ENCODE data around the gene AJAP1. TPM values are rescaled to one million over a fixed set of nuclear protein-coding genes. Genes with fewer than 3 reads are reported as not detected.

AJAP1 gene
- total RNA-seq, 1 experiment from 2014 or later, result not detected

GRCh38 chr1:4689941-4690635 is 35.7 kb downstream of the AJAP1 start:
- no peak overlapping the region for H3K9ac ChIP-seq (ENCODE audit: low read length)
- H4K20me1 ChIP-seq (ENCODE audit: insufficient read depth), result no peaks in the 10 kb centered on the region
- intact Hi-C loops (cut with micrococcal nuclease), result no loop called here
- no peaks in the 10 kb centered on the region for H3K9me2 ChIP-seq (ENCODE audit: insufficient read depth)
- BruUV-seq (replicated peaks), result no TSS peak
- no peaks in the 10 kb centered on the region; a peak in 1 of 4 replicates for H3K9me3 ChIP-seq (ENCODE audit: control insufficient read depth in 1 of 2, insufficient read depth in 1 of 2, low read depth in 1 of 2, low read length in 2 of 2)
- DNase-seq (ENCODE audit: low read depth, low spot score), result no peak
- H3K36me3 ChIP-seq (ENCODE audit: control insufficient read depth in 1 of 2, insufficient read depth in 2 of 2, low read length in 2 of 2), result no peaks in the 10 kb centered on the region
- ChIA-PET POLR2A (no interaction called here), RAD21 (ENCODE audit: low non-redundant PET in 1 of 2, low total read pairs in 2 of 2, uncharacterized antibody in 2 of 2, unreplicated experiment in 2 of 2) (no interaction called here), CTCF (no interaction called here)
- no peak overlapping the region for H3K4me2 ChIP-seq (ENCODE audit: low read length)
- H2AFZ ChIP-seq (ENCODE audit: low read depth, low read length, poor library complexity, severe bottlenecking), result no peak overlapping the region
- no peak for ATAC-seq
- TF ChIP-seq YY1 (IDR thresholded peaks at IDR 0.05; ENCODE audit: extremely low read depth, insufficient replicate concordance, low read depth, low read length), result no peak
- TF ChIP-seq SRF (IDR thresholded peaks at IDR 0.05; ENCODE audit: low read depth), result no peak
- no peak for TF ChIP-seq ATF3 (IDR thresholded peaks at IDR 0.05)
- TF ChIP-seq REST (IDR thresholded peaks at IDR 0.05; ENCODE audit: low read depth), result no peak
- TF ChIP-seq RAD21 (IDR thresholded peaks at IDR 0.05; ENCODE audit: low read depth), result no peak
- TF ChIP-seq ZFX (IDR thresholded peaks at IDR 0.05), result no peak
- TF ChIP-seq TCF7L2 (IDR thresholded peaks at IDR 0.05; ENCODE audit: borderline replicate concordance, extremely low read depth, insufficient read depth, insufficient read length), result no peak
- no peak for TF ChIP-seq CTCF (IDR thresholded peaks at IDR 0.05 in 2 of 3, conservative IDR thresholded peaks at IDR 0.05 in 1 of 3; ENCODE audit: borderline replicate concordance in 1 of 3, insufficient read depth in 1 of 3, low read depth in 2 of 3, low read length in 2 of 3)
- no peak for TF ChIP-seq CEBPB (IDR thresholded peaks at IDR 0.05; ENCODE audit: low read depth)
- no peak for TF ChIP-seq POLR2AphosphoS5 (IDR thresholded peaks at IDR 0.05; ENCODE audit: low read depth, low read length)
- TF ChIP-seq MAX (IDR thresholded peaks at IDR 0.05), result no peak
- TF ChIP-seq JUND (IDR thresholded peaks at IDR 0.05), result no peak
- TF ChIP-seq POLR2A (IDR thresholded peaks at IDR 0.05; ENCODE audit: borderline replicate concordance, extremely low read depth, insufficient read depth, insufficient read length), result no peak
- TF ChIP-seq FOSL1 (IDR thresholded peaks at IDR 0.05; ENCODE audit: low read depth), result no peak
- no peak for TF ChIP-seq SP1 (IDR thresholded peaks at IDR 0.05; ENCODE audit: low read depth)
- no peak for TF ChIP-seq EZH2 (IDR thresholded peaks at IDR 0.05)
- no peaks in the 10 kb centered on the region for H3K79me2 ChIP-seq (ENCODE audit: insufficient read depth, low read length)
- H3K4me1 ChIP-seq (ENCODE audit: control insufficient read depth in 1 of 2, insufficient read depth in 2 of 2, low read length in 2 of 2), result no peaks in the 10 kb centered on the region
- H3K4me3 ChIP-seq (replicated peaks in 1 of 2; ENCODE audit: low read depth in 1 of 2, low read length in 2 of 2), result no peak overlapping the region
- H3K27ac ChIP-seq (ENCODE audit: low read depth, low read length), result no peak overlapping the region
- no peaks in the 10 kb centered on the region for H3K27me3 ChIP-seq (ENCODE audit: insufficient read depth, low read length)

Data from HCT116 (cell line).